Brain pericyte (primary cell): ENCODE data around the gene CUX1.
"Not testable (repeated sequence)": the region's sequence is repeated elsewhere in the genome, so short reads cannot be mapped to it uniquely, and the experiment has no call there.

ENCODE experiments used
- DNase-seq: peaks from one replicate; pipeline ENCODE4 v3.0.0-alpha.2; 2012; ENCODE audit warnings: low read depth, low spot score

Gene CUX1

DNA sequence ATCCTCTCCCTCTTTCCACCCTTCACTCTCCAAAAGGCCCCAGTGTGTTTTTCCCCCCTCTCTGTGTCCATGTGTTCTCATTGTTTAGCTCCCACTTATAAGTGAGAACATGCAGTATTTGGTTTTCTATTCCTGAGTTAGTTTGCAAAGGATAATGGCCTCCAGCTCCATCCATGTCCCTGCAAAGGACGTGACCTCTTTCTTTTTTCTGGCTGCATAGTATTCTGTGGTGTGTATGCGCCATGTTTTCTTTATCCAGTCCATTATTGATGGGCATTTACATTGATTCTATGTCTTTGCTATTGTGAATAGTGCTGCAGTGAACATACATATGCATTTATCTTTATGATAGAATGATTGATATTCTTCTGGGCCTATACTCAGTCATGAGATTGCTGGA, 31.9 kb downstream of the CUX1 start:
- not testable (repeated sequence) for DNase-seq

DNA sequence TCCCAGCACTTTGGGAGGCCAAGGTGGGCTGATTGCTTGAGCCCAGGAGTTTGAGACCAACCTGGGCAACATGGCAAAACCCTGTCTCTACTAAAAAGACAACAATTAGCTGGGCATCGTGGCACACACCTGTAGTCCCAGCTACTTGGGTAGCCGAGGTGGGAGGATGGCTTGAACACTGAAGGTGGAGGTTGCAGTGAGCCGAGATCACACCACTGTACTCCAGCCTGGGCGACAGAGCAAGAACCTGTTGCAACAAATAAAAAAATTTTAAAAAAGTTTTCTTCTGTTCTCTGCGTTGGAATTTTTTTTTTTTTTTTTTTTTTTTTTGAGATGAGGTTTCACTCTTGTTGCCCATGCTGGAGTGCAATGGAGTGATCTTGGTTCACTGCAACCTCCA, 34.9 kb downstream of the CUX1 start:
- DNase-seq, result not testable (repeated sequence)

DNA sequence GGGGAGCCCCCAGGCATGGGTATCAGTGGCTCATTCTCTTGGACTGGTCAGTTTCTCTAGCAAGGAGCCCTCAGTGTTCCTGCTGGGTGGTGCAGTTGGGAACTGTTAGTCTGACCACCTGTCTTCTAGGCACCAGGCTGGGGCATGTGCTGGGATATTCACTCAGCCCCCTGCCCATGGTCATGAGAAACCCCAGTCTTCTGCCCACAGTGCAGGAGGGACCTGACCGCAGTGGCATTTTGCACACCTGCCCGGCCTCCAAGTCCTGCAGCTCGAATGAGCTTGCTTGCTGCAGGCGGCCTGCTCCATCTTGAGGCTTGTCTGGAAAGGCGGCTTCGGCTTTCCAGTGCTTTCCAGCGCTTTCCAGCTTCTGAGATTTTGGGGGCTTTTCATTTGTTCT, 36.3 kb downstream of the CUX1 start:
- no peak for DNase-seq

DNA sequence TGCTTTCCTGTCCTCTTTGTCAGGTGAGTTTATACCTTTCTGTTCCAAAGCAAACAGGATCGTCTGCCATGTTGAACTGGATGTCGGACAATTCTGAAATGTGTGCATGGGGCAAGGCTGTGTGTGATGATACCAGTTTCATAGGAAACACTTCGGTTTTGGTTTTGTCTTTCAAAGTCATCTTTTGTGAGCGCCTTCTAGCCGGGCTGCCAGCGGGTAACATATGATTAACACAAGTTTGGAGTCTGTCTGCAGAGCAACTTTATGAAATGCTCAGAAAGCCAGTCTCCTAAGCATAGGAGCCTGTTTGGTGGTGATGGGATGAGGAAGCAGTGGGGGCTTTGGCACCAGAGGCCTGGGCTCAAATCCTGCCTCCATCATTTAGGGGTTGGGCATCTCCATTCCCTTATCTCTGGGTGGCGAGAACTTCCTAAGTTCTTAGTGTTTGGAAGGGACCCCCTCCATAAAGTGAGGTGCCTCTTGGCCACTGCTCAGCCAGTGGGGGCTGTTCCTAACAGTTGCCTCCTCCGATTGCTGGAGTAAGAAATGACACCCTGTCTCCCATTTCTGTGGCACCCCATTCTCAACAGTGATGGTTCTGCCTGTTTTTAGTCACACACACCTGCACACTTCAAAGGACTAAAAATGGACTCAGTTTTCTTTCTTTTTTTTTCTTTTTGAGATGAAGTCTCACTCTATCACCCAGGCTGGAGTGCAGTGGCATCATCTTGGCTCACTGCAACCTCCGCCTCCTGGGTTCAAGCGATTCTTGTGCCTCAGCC, 36.8 kb downstream of the CUX1 start:
- no peak for DNase-seq

DNA sequence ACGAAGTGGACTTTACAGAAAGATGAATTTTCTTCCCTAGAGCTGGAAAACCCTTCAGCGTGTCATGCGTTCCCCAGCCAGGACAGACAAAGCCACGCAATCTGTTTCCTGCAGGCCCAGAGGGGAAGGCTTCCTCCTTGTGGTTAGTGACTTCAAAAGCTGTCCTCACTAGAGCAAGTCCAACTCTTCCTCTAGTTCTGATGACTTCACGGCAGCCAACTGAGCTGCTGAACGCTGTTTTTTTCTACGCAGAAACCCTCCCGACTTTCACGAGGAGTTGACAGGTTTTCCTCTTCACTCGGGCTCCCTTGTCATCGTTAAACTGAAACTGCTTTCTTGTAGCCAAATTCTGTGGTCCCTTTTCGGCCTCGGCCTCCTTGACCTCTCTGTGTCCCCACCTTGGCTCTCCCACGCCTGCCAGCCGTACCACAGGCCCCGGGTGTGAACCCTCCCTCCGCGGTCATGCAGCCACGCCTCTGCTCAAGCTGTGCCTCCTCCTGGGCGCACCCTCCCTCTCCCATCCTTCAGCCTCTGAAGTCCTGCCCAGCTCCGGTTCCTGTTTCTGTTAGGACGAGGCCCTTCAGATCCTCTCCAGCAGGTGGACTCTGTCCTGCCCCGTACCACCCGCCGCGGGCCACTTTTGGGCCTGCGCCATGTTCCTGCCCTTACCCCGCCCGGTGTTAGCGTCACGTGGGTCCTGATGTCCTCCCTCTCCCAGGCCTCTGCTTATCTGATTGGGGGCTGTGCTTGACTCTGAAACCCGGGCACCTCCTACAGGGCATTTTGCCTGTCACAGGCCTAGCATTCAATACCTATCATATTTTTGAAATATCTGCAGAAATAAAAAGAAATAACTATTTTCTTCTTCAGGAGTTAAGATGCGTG, 39.3 kb downstream of the CUX1 start:
- no peak for DNase-seq

DNA sequence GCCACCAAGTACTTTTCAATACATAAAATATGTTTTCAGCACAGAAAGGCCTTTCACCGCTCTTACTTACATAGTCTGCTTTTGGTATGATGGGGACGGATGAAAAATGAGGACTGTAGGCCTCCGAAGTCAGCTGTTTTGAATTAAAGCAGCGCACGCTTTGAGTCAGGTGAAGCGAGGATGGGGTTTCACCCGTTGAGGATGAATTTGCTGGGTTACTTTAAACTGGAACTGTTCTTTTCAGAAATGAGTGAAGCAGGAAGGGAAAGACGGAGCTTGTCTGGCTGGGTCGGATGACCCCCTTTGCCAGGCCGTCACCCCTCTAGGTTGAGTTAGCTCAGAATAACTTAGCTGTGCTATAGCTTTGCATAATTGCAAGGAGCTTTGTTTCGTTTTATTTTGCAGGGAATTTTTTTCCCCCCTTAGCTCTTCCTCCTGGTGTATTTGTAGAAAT, 40.0 kb downstream of the CUX1 start:
- no peak for DNase-seq

DNA sequence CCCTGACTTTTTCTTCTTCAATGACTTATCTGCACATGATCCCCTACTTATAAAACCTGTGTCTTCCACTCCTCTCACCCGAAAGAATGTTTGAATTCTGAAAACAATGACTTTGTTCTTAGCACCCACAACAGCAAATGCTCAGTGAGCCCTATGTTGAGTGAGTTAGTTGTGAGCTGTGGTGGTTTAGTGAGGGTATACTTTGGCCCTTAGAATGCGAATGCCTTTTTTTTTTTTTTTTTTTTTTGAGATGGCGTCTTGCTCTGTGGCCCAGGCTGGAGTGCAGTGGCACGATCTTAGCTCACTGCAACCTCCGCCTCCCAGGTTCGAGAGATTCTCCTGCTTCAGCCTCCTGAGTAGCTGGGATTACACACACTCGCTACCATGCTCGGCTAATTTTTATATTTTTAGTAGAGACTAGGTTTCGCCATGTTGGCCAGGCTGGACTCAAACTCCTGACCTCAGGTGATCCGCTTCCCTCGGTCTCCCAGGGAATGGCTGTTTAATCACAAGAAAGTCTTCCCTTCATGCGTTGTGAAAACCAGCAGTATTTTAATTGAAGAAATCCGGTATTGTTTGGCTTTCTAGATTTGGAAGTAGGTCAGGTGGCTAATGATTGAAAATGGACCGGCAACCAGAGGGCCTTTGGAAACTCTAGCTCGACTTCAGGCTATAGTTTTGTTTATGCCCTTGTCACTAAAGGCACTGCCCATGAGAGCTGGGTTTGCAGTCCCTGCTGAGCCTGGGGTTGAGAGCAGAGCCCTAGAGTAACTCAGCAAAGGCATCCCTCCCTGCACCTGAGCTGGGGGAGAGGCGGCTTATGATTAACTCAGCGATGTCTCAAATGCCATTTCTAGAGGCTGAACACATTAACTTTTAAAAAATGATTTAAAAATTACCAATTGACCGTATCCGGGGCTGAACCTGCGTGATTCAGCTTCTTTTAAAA, 41.3 kb downstream of the CUX1 start:
- DNase-seq, result no peak

DNA sequence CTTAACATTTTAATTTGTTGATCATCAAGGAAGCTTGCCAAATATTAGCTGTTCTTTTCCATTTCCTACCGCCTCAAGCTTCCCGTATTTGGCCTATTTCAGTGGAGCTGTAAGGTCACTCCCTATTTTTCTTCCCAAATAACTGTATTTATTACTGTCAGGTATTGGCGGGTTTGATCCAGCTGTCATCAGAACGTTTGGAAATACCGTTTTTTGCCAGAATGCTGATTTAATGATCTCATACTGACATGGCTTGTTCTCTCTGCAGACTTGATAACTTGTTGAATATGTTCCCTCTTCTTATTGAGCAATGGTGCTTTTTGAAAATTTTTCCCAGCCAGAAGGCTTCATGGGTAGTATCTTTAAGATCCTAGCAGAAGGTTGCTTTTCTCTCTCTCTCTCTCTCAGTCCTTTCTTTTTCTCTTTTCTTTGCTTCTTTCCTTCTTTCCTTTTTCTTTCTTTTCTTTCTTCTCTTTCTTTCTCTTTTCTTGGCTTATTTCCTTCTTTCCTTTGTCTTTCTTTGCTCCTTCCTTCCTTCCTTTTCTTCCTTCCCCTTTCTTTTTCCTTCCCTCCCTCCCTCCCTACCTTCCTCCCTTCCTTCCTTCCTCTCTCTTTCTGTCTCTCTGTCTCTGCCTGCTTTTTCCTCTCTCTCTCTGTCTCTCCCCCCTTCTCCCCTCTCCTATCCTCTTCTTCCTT, 42.1 kb downstream of the CUX1 start:
- DNase-seq, result no peak

DNA sequence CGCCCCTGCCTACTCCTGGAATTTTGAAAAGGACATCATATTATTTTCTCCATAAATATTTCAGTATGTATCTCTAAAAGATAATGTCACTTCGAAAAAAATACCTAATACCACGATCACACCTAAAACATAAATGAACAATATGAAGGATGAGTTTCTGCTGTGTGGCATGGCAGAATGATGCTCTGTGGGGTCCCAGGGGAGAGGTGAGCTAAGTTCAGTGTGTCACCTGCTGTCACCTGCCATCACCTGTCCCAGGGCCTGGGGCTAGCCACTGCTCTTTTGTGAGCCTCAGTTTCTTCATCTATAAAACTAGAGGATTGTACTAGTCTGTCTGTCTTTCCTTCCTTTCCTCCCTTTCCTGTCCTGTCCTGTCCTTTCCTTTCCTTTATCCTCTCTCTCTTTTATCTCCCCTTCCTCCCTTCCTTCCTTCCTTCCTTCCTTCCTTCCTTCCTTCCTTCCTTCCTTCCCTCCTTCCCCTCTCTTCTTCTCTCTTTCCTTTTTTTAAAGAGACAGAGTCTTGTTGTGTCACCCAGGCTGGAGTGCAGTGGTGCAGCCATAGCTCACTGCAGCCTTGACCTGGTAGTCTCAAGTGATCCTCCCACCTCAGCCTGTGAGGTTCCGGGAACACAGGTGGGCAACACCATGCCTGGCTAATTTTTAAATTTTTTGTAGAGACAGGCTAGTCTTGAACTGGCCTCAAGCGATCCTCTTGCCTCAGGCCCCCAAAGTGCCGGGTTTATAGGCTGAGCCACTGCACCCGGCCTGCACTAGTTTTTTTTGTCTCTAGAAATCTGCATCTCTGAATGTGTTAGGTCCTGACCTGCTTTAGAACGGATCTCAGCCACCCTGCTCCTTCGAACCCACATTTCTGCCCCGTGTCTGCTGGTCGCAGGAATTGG, 43.1 kb downstream of the CUX1 start:
- no peak for DNase-seq

DNA sequence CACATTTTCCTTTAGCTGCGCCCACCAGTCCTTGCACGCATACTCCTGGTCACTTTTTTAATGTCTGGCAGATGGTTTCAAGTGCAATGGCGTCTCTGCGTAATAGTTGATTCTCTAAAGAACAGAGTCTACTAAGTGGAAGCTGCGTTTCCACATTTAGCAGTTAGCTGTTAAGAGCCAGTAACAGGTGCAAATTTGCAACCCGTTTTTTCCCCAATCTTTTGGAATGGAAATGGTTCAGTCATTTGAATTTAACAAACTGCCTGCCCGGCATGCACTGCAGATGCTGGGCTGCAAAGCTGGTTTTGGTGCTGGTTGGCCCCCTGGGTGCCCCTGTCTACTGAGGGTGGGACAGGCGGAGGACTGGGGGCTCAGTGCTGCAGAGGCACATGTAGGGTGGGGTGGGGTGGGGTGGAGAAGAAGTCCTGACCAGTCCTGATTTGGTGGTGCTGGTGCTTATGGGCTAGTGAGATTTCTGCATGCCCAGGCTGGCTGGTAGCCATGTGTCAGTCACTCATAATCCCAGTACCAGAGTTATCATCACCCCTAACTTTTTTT, 43.9 kb downstream of the CUX1 start:
- DNase-seq, result no peak

DNA sequence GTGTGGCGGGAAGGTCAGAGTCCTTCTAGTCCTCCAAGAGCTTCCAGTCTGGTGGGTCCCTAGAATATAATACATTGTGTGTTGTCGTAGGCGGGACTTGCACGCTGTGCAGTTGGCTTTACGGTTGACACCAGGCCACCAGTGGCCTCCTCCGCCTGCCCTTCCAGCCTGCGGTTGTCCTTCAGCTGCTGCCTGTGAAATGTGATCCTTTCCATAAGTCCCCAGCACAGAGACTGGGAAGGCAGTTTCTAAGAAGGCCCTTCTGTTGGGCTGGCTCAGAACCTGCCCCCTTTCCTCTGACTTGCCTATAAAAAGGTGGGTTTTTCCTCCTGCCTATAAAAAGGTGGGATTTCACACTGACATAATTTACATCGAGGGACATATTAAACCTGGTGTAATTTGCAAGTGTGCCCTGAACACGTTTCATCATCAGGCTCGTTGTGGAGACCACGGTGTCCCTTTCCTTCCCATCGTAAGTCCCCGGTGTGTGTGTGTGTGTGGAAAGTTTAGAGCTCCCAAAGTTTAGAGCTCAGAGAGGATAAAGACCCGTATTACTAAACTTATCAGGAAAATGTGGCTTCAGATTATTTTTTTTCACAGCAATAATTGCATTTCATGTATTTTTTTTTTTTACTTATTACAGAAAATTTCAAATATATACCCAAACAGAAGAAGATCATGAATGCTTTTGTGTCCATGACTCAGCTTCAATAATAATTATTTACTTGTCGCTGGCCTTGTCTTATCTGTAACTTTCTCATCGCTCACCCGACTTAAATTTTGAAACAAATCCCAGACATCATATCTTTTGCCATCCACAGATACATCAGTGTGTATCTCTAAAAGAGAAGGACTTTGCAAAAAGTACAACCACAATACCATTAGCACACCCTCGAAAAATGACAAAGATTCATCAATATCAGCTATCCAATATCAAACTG, 45.1 kb downstream of the CUX1 start:
- DNase-seq, result no peak

DNA sequence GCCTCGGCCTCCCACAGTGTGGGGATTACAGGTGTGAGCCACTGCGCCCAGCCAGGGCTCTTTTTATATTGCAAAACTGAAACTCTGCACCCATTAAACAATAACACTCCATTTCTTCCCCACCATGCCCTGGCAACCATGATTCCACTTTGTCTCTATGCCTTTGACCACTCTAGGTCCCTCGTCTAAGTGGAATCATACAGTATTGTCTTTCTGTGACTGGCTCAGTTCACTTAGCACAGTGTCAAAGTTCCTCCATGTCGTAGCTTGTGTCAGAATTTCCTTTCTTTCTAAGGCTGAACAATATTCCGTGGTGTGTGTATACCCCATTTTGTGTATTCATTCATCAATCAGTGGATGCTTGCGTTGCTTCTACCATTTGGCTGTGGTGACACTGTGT, 46.2 kb downstream of the CUX1 start:
- no peak for DNase-seq

DNA sequence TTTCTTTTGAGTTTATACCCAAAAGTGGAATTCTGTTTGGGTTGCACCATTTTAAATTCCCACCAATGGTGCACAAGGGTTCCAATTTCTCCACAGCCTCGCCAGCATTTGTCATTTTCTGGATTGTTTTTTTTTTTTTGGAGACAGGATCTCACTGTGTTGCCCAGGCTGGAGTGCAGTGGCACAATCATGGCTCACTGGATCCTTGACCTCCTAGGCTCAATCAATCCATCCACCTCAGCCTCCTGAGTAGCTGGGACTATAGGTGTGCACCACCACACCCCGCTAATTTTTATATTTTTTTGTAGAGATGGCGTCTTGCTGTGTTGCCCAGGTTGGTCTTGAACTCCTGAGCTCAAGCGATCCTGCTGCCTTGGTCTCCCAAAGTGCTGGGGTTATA, 46.6 kb downstream of the CUX1 start:
- no peak for DNase-seq

DNA sequence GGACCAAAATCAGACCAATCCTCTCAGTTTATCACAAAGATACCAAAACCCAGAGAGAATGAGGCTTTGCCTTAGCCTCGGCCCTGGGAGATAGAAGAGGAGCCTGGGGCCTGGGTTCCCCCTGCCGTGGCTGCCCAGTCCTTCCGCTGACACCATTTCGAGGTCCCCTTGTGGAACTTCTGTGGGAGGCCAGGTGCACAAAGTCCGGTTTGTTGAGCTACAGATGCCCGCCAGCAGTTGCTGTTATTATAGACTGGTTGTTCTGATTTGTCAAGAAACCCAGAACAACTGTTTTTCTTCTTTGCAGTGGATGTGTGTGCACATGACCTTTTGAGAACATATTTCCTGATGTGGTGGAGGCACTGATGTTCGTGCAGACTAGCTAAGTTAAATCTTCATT, 47.6 kb downstream of the CUX1 start:
- no peak for DNase-seq

DNA sequence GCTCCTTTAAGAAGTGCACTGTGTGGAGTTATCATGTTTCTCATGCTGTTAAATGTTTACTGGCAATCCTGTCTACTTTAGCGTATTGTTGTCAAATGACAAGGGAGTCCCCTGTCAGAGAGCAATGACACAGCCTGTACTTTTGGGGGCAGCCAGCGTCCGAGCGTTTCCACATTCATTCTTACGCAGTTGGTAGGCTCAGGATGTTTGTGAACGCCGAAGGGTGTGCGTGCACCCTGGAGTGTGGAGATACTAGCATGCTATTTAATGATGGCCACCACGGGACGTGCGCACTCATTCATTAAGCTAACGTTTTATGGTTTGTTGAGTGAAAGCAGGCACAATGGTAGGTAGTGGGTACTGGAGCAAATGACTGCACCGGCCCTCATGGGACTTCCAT, 48.0 kb downstream of the CUX1 start:
- DNase-seq, result no peak

DNA sequence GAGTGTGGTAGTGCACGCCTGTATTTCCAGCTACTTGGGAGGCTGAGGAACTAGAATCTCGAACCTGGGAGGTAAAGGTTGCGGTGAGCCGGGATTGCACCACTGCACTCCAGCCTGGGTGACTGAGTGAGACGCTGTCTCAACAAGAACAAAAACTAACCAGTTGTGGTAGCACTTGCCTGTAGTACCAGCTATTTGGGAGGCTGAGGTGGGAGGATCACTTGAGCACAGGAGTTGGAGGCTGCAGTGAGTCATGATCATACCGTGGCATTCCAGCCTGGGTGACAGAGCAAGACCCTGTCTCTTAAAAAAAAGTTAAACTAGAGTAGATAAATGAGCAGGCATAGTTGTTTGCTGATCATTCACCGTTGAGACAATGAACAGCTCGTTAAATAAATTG, 48.9 kb downstream of the CUX1 start:
- no peak for DNase-seq

DNA sequence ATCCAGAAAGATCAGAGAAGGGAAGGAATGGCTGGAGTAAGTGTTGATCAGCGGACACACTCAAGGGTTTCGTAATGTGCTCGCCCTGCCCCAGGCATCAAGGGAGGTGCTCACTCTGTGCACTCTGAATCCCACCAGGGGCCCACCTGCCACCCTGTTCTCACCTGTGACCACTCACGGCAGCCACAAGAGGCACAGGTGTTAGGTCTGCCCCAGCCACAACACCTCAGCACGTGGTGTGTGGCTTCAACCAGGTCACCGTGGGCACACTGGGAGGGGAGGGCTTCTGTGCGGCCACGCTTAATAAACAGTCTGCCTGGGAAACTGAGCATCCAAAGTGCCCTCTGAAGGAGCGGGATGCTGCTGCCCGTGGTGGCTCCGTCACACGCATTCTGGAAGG, 49.8 kb downstream of the CUX1 start:
- no peak for DNase-seq

DNA sequence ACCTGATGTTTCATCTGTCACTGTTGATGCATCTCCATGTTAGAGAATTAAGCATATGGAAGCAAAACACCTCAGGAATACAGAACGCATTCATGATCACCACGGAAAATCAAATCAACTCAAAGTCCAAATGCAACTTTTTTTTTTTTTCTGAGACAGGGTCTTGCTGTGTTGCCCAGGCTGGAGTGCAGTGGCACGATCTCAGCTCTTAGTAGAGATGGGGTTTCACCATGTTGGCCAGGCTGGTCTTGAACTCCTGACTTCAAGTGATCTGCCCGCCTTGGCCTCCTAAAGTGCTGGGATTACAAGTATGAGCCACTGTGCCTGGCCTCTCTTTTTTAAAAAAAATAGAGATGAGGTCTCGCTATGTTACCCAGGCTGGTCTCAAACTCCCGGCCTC, 50.3 kb downstream of the CUX1 start:
- DNase-seq, result not testable (repeated sequence)
